ENCODE data around the gene CSF3R.

- TF ChIP-seq CTCF (conservative IDR thresholded peaks at IDR 0.05; ENCODE audit: low read depth, low read length): no peak
- TF ChIP-seq MAZ (IDR thresholded peaks at IDR 0.05; ENCODE audit: borderline replicate concordance, low read depth, low read length): no peak
- TF ChIP-seq SMC3 (IDR thresholded peaks at IDR 0.05; ENCODE audit: low read depth, low read length): no peak
- TF ChIP-seq CEBPB (IDR thresholded peaks at IDR 0.05; ENCODE audit: low read depth, low read length): no peak
- TF ChIP-seq NFE2L2 (IDR thresholded peaks at IDR 0.05; ENCODE audit: low read depth, low read length): no peak
- TF ChIP-seq FOS (IDR thresholded peaks at IDR 0.05; ENCODE audit: low read depth, low read length): no peak
- TF ChIP-seq POLR2A (IDR thresholded peaks at IDR 0.05; ENCODE audit: low read depth, low read length): no peak
- no peak for TF ChIP-seq RFX5 (IDR thresholded peaks at IDR 0.05; ENCODE audit: low read depth, low read length)
Observed at GRCh38 chr1:36458910-36459309, 23.8 kb downstream of the CSF3R start.

Data from IMR-90 (cell line).